H1 (cell line): ENCODE data around the gene TTC23.

ENCODE experiments used
- BRCA1 ChIP-seq: IDR thresholded peaks from 2 replicates; pipeline ENCODE4 v1.6.1; 2012; ENCODE audit warnings: low read depth, low read length, improper control_type of control experiment
- CEBPB ChIP-seq: IDR thresholded peaks from 2 replicates; pipeline ENCODE4 v1.6.1; 2012; ENCODE audit warnings: low read depth, low read length
- CHD2 ChIP-seq: IDR thresholded peaks from 2 replicates; pipeline ENCODE4 v1.6.1; 2012; ENCODE audit warnings: low read length, improper control_type of control experiment
- CTCF ChIP-seq, 3 experiments: IDR thresholded peaks; 1 replicate in 2 of 3; 2 replicates in 1 of 3; pipeline versions ENCODE4 v1.5.1 to v1.6.1; 2011; ENCODE audit warnings: low read length in 3 of 3, mild to moderate bottlenecking in 3 of 3, inconsistent platforms in 2 of 3, low read depth in 1 of 3, moderate library complexity in 1 of 3; ENCODE audit not compliant: insufficient read depth in 1 of 3; ENCODE audit errors: control extremely low read depth in 1 of 3
- EZH2 ChIP-seq: fragments of 200-600 bp; sonication (generic); IDR thresholded peaks from 2 replicates; pipeline ENCODE4 v1.7.1; 2012; ENCODE audit warnings: low read depth, mild to moderate bottlenecking, moderate library complexity, low read length, inconsistent platforms; ENCODE audit not compliant: severe bottlenecking
- KDM1A ChIP-seq: fragments of 200-600, 300-600 bp; sonication (generic); IDR thresholded peaks from 2 replicates; pipeline ENCODE4 v1.7.1; 2016; ENCODE audit warnings: mild to moderate bottlenecking, low read length, borderline replicate concordance
- PHF8 ChIP-seq: fragments of 200-600 bp; sonication (generic); conservative IDR thresholded peaks from 2 replicates; pipeline ENCODE4 v1.7.1; 2012; ENCODE audit warnings: low read depth, mild to moderate bottlenecking, inconsistent platforms, low read length, moderate library complexity
- POLR2A ChIP-seq, 2 experiments: IDR thresholded peaks; 1 replicate in 1 of 2; 2 replicates in 1 of 2; pipeline ENCODE4 v1.6.1; 2011; ENCODE audit warnings: low read depth in 2 of 2, low read length in 2 of 2, mild to moderate bottlenecking in 2 of 2; ENCODE audit errors: control extremely low read depth in 1 of 2
- RNF2 ChIP-seq: fragments of 200-900, 300-1000 bp; sonication (generic); IDR thresholded peaks from 2 replicates; pipeline ENCODE4 v1.7.1; 2016; ENCODE audit warnings: borderline replicate concordance, low read depth, mild to moderate bottlenecking, antibody characterized with exemption, low read length; ENCODE audit not compliant: poor library complexity, severe bottlenecking; ENCODE audit errors: missing control alignments
- SP1 ChIP-seq: IDR thresholded peaks from 2 replicates; pipeline ENCODE4 v1.6.1; 2011; ENCODE audit warnings: low read depth, low read length

GRCh38 chr15:99253381-99254090 lies 4.2 kb upstream of the TTC23 start:
- no peak for TF ChIP-seq EZH2
- TF ChIP-seq PHF8, result no peak
- no peak for TF ChIP-seq SP1
- TF ChIP-seq KDM1A, result no peak
- no peak for TF ChIP-seq CHD2
- TF ChIP-seq CEBPB, result no peak
- TF ChIP-seq RNF2, result no peak
- TF ChIP-seq CTCF (IDR thresholded peaks at IDR 0.05; ENCODE audit: control extremely low read depth in 1 of 3, insufficient read depth in 1 of 3, low read depth in 1 of 3, low read length in 3 of 3), result no peak
- TF ChIP-seq POLR2A (IDR thresholded peaks at IDR 0.05; ENCODE audit: control extremely low read depth in 1 of 2, low read depth in 2 of 2, low read length in 2 of 2), result no peak
- TF ChIP-seq BRCA1, result no peak
